ENCODE measurements around the gene TST.

DNA sequence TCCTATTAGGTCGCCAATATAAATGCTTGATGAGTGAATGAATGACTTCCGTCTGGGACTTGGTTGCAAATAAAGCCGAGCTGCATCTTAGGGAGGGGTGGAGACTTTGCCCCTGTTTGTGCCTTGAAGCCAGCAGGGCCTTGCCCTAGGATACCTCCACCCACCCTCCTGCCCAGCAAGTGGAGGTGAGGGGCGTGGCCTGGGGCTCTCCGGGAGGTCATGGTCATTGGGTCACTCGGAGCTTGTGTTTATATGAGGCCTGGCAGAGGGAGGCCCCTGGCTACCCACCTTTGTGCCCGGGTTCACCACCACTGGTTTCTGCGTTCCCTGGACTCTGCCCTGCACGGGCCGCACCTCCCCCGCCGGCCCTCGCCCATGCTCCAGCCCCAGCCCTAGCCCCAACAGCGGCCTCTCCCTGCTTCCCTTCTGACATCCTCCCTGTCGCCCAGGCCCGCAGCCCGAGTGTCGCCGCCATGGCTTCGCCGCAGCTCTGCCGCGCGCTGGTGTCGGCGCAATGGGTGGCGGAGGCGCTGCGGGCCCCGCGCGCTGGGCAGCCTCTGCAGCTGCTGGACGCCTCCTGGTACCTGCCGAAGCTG, 4.6 kb upstream of the TST start:
- no peak for TF ChIP-seq POLR2AphosphoS5 (IDR thresholded peaks at IDR 0.05; ENCODE audit: low read depth, low read length)
- TF ChIP-seq REST (IDR thresholded peaks at IDR 0.05; ENCODE audit: insufficient read depth in 1 of 2, low read depth in 2 of 2, low read length in 2 of 2), result no peak
- no peak for TF ChIP-seq TAF1 (IDR thresholded peaks at IDR 0.05; ENCODE audit: borderline replicate concordance, insufficient read depth, low read length)
- no peak for TF ChIP-seq SIN3A (IDR thresholded peaks at IDR 0.05; ENCODE audit: borderline replicate concordance, insufficient read depth, low read length)
- no peak for TF ChIP-seq FOXP2 (optimal IDR thresholded peaks at IDR 0.05; ENCODE audit: borderline replicate concordance, extremely low read depth, extremely low read length, insufficient read depth)
